CD4-positive, CD25-positive, alpha-beta regulatory T cell (primary cell): Measurements from ENCODE around the gene ST3GAL4. TPM values are rescaled to one million over a fixed set of nuclear protein-coding genes. Genes with fewer than 3 reads are reported as not detected.

ENCODE experiments used
- ATAC-seq, 2 donors: fragments of 150-1000 bp; cut with Tn5 transposase; one replicate each; pipeline ENCODE4 v1.10.0; 2021; ENCODE audit warnings: low read depth in 2 of 2, moderate number of reproducible peaks in 2 of 2, moderate library complexity in 1 of 2
- DNase-seq, 3 donors: peaks; one replicate each; pipeline versions ENCODE4 v3.0.0 to v3.0.0-alpha.2; 2012 to 2022; ENCODE audit warnings: mixed read lengths in 1 of 3
- H3K27ac ChIP-seq: one replicate; pipeline ENCODE4 v1.7.0; 2013; ENCODE audit warnings: mild to moderate bottlenecking, low read length; ENCODE audit not compliant: insufficient read depth, poor library complexity, severe bottlenecking
- H3K27me3 ChIP-seq: one replicate; pipeline ENCODE4 v1.7.0; 2013; ENCODE audit warnings: low read length; ENCODE audit not compliant: control insufficient read depth, insufficient read depth
- H3K36me3 ChIP-seq: one replicate; pipeline ENCODE4 v1.7.0; 2013; ENCODE audit warnings: mild to moderate bottlenecking, low read length, moderate library complexity; ENCODE audit not compliant: control insufficient read depth, insufficient read depth
- H3K4me1 ChIP-seq: 2 replicates; pipeline ENCODE4 v1.7.0; 2013; ENCODE audit warnings: mild to moderate bottlenecking, low read length; ENCODE audit not compliant: insufficient read depth, control insufficient read depth, poor library complexity, severe bottlenecking
- H3K4me3 ChIP-seq: one replicate; pipeline ENCODE4 v1.7.0; 2013; ENCODE audit warnings: low read depth, mild to moderate bottlenecking, low read length, moderate library complexity
- H3K9me3 ChIP-seq, 2 experiments: 1 replicate in 1 of 2; 2 replicates in 1 of 2; pipeline ENCODE4 v1.7.0; 2013; ENCODE audit warnings: low read length in 2 of 2, mild to moderate bottlenecking in 1 of 2, moderate library complexity in 1 of 2; ENCODE audit not compliant: control insufficient read depth in 2 of 2
- H3K27ac Mint-ChIP-seq, 3 donors: one replicate each; pipeline ENCODE4 v1.8.0; 2020 to 2022; ENCODE audit warnings: mild to moderate bottlenecking in 3 of 3, mixed read lengths in 3 of 3, moderate library complexity in 2 of 3
- H3K27me3 Mint-ChIP-seq: one replicate; pipeline ENCODE4 v1.8.0; 2022; ENCODE audit warnings: mild to moderate bottlenecking, mixed read lengths
- H3K36me3 Mint-ChIP-seq: one replicate; pipeline ENCODE4 v1.8.0; 2020; ENCODE audit warnings: mixed read lengths
- H3K4me1 Mint-ChIP-seq, 4 donors: one replicate each; pipeline ENCODE4 v1.8.0; 2020 to 2022; ENCODE audit warnings: mixed read lengths in 4 of 4, mild to moderate bottlenecking in 1 of 4
- H3K4me3 Mint-ChIP-seq, 4 donors: one replicate each; pipeline ENCODE4 v1.8.0; 2020 to 2022; ENCODE audit warnings: mild to moderate bottlenecking in 4 of 4, mixed read lengths in 4 of 4, moderate library complexity in 3 of 4
- H3K9me3 Mint-ChIP-seq, 7 donors: one replicate each; pipeline ENCODE4 v1.8.0; 2020 to 2022; ENCODE audit warnings: mixed read lengths in 7 of 7, mild to moderate bottlenecking in 3 of 7, moderate library complexity in 2 of 7
- polyA plus RNA-seq, 4 donors: library from polyadenylated mRNA; unstranded; fragments of 300-500 nt; fragmentation: Illumina TruSeq; gene quantifications; one replicate each; pipeline ENCODE4 v1.2.3, GENCODE V29; 2021
- total RNA-seq: library from RNA; stranded (reverse); gene quantifications from one replicate; pipeline ENCODE4 v1.2.3, GENCODE V29; 2022

ST3GAL4 gene
- total and polyA plus RNA-seq, 5 donors from 2014 or later = 1.4 to 4.7 (median 2.4) TPM

- Mint-ChIP-seq H3K9me3 (no peaks in the 10 kb centered on the region), H3K4me1 (no peaks in the 10 kb centered on the region), H3K4me3 (no peak overlapping the region), H3K27me3 (no peaks in the 10 kb centered on the region), H3K36me3 (no peaks in the 10 kb centered on the region), H3K27ac (no peak overlapping the region)
- H3K4me1 ChIP-seq = no peaks in the 10 kb centered on the region
- DNase-seq = no peak
- no peaks in the 10 kb centered on the region for H3K36me3 ChIP-seq
- no peak for ATAC-seq
- no peak overlapping the region for H3K27ac ChIP-seq
- no peaks in the 10 kb centered on the region for H3K27me3 ChIP-seq
- no peak overlapping the region for H3K4me3 ChIP-seq
- no peaks in the 10 kb centered on the region for H3K9me3 ChIP-seq
Measured at GRCh38 chr11:126432065-126432461, 76.6 kb downstream of the ST3GAL4 start.

DNA sequence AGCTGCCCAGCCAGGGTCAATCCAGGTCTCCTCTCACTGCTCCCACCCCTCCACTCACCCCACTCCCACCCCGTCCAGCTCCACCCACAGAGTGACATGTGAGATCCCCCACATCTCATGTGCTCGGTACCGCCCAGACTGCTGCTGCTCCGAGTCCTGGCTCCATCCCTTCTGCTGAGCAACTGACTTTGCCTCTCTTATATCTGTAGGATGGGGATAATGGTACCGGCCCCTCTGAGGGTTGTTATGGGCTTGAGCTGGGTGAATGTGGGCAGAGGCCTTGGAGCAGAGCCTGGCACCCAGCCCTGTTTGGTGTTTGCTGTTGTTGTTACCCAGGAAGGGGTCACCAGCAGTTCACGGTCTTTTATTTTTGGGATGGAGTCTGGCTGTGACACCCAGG is 77.0 kb downstream of the ST3GAL4 start:
- Histone ChIP-seq H3K4me3 (no peak overlapping the region), H3K4me1 (no peaks in the 10 kb centered on the region), H3K27me3 (no peaks in the 10 kb centered on the region), H3K9me3 (no peaks in the 10 kb centered on the region), H3K27ac (no peak overlapping the region), H3K36me3 (no peaks in the 10 kb centered on the region)
- ATAC-seq = no peak
- Mint-ChIP-seq H3K36me3 (no peaks in the 10 kb centered on the region), H3K27me3 (no peaks in the 10 kb centered on the region), H3K4me1 (no peaks in the 10 kb centered on the region), H3K9me3 (no peaks in the 10 kb centered on the region), H3K27ac (no peak overlapping the region), H3K4me3 (no peak overlapping the region)
- no peak for DNase-seq

DNA sequence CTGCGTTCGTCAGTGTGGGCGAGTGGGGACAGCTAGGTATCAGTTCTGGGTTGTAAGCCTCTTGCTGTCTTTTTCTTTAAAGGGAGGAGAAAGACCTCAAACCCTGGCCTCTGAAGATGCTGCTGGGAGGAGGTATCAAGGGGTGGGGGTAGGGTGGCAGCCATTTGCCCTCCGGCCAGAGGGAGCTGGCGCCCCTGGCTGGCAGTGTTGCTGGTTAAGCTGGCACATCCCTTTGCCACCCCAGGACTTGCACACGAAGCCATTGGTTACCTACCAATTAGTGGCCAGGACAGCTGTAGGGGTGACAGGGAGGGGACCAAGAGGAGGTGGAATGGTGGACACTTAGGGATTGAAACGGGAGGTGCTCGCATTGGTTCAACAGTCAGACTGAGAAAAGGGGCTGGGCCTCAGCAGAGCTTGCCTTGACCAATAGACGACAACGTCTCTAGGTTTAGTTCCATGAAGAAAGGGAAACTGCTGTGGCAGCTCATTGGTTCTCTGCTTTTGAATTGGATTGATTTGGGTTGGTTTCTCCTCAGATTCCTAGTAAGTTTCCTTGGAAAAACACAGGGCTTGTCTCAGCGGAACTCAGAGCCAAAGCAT is 77.9 kb downstream of the ST3GAL4 start:
- DNase-seq (no peak), ATAC-seq (no peak)
- Histone ChIP-seq H3K27ac (no peak overlapping the region), H3K9me3 (no peaks in the 10 kb centered on the region), H3K4me3 (no peak overlapping the region), H3K27me3 (no peaks in the 10 kb centered on the region), H3K36me3 (no peaks in the 10 kb centered on the region), H3K4me1 (no peaks in the 10 kb centered on the region)
- H3K4me1 Mint-ChIP-seq = no peaks in the 10 kb centered on the region
- H3K9me3 Mint-ChIP-seq = no peaks in the 10 kb centered on the region
- H3K36me3 Mint-ChIP-seq = no peaks in the 10 kb centered on the region
- H3K4me3 Mint-ChIP-seq = no peak overlapping the region
- H3K27me3 Mint-ChIP-seq = no peaks in the 10 kb centered on the region
- no peak overlapping the region for H3K27ac Mint-ChIP-seq

DNA sequence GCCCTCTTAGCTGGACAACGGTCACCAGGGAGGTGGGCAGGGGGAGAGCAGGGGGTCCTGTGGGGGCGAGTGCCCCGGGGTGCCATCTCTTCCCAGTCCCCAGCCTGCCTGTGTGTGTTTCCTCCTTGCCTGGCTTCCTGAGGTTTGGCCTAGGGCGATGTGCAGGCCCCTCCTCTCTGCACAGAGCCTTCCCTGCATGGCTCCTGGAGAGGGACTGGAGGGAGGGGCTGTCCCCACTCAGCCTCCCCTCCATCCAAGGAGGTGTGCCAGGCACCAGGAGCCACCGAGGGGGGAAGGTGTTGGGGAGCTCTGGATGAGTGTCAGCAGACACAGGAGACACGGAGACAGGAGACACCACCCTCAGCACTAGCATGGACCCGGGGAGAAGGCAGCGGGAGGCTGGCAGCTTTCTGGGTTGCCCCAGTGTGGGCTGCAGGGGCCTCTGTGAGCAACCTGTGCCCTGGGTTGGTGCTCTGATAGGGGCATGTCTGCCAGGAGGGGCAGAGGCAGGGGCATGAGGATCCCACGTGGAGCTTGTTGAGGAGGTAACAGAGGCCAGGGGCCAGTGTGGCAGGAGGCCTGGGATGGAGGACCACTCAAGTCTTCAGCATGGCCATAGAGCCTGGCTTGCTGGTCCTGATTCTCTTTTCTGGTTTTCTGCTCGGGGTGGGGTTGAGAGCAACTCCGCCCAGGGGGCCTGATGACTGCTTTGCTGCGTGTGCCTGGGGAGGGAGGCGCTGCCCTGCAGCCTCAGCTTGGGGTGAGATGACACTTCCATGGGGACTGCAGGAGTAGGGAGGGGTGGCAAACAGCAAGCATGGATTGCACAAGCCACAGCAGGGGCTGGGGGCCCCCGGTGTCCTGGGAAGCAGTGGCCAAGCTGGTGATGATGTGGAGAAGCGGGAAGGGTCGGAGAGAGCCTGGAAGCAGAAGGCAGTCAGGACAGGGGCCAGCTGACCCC is 78.8 kb downstream of the ST3GAL4 start:
- H3K27ac Mint-ChIP-seq = no peak overlapping the region

DNA sequence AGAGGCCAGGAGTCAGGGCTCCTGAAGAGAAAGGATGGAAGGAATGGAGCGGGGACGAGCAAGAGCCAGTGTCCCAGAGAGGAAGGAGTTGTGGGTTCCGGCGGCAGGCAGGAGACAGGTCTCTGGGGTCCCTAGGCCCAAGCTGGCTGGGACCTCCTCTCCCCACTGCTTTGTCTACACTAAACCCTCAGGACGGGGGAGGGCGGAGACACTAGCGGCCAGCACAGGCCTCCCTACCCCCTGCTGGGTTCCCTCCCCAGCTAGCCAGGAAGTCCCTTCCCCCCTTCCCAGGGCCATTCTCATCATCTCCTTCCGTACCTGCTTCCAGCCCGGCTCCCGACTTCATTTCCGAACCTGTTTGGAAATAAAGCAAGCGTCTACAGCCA is 79.5 kb downstream of the ST3GAL4 start:
- no peaks in the 10 kb centered on the region for H3K4me1 ChIP-seq
- Mint-ChIP-seq H3K9me3 (no peaks in the 10 kb centered on the region), H3K4me1 (no peaks in the 10 kb centered on the region), H3K36me3 (no peaks in the 10 kb centered on the region), H3K4me3 (no peak overlapping the region), H3K27me3 (no peaks in the 10 kb centered on the region), H3K27ac (no peak overlapping the region)
- H3K4me3 ChIP-seq = no peak overlapping the region
- DNase-seq (no peak), ATAC-seq (no peak)
- no peaks in the 10 kb centered on the region for H3K36me3 ChIP-seq
- H3K27me3 ChIP-seq = no peaks in the 10 kb centered on the region
- no peak overlapping the region for H3K27ac ChIP-seq
- H3K9me3 ChIP-seq = no peaks in the 10 kb centered on the region

More for the DNA sequence above, 78.8 kb downstream of the ST3GAL4 start:
- H3K4me3 ChIP-seq = no peak overlapping the region
- no peaks in the 10 kb centered on the region for H3K36me3 ChIP-seq
- H3K27me3 ChIP-seq = no peaks in the 10 kb centered on the region
- H3K27ac ChIP-seq = no peak overlapping the region
- no peak overlapping the region for H3K4me3 Mint-ChIP-seq
- no peaks in the 10 kb centered on the region for H3K27me3 Mint-ChIP-seq
- H3K36me3 Mint-ChIP-seq = no peaks in the 10 kb centered on the region
- H3K9me3 ChIP-seq = no peaks in the 10 kb centered on the region
- no peaks in the 10 kb centered on the region for H3K4me1 Mint-ChIP-seq
- H3K9me3 Mint-ChIP-seq = no peaks in the 10 kb centered on the region
- DNase-seq (no peak), ATAC-seq (no peak)
- no peaks in the 10 kb centered on the region for H3K4me1 ChIP-seq

DNA sequence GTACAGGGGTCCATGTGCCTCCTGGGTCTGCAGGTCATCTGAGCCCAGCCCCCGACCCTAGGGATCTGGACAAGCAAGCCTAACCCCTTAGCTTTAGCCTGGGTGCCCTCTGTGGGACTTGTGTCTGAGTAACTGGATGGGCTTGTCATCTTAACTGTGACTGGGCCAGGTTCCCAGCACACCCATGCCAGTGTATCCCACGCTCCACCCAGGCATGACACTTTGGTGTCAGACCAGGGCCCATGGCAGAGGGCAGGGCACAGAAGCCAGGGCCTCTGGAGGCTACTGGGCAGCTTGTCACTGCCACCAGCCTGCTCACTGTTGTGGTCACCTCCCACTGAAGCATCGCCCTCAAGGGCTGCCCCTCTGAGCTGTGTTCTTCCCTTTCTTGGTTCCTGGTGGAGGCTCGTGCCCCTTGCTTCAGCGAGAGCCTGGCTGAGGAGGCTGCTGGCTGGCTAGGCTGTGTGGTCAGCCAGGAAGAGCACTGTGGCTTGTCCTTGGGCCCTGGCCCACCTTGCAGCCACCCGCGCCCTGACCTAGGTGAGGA is 80.8 kb downstream of the ST3GAL4 start:
- Mint-ChIP-seq H3K27ac (no peak overlapping the region), H3K36me3 (no peaks in the 10 kb centered on the region), H3K4me3 (no peak overlapping the region), H3K4me1 (peaks cover 0 to 7% (median 6%) of the 10 kb centered on the region in 4 donors), H3K27me3 (peaks cover 4% of the 10 kb centered on the region), H3K9me3 (no peaks in the 10 kb centered on the region)
- peaks cover 6% of the 10 kb centered on the region for H3K4me1 ChIP-seq
- no peaks in the 10 kb centered on the region for H3K27me3 ChIP-seq
- no peak for ATAC-seq
- DNase-seq = no peak
- no peaks in the 10 kb centered on the region for H3K36me3 ChIP-seq
- H3K4me3 ChIP-seq = no peak overlapping the region
- no peak overlapping the region for H3K27ac ChIP-seq
- no peaks in the 10 kb centered on the region for H3K9me3 ChIP-seq

DNA sequence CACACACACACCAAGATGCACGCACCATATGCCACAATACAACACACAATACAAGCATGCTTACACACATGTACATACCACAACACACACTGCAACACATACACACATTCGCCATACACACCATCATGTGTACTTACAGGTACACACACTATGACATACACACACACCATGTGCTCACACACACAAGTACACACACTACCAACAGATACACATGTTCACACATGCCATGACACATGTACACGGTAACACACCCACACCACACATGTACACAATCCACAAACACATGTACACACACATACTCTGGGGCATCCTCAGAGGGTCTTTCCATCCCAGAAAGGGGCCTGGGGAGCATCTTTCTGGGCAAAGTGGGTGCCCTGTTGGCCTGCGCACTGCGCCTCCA is 82.2 kb downstream of the ST3GAL4 start:
- Mint-ChIP-seq H3K4me3 (no peak overlapping the region), H3K4me1 (peaks cover 0 to 7% (median 6%) of the 10 kb centered on the region in 4 donors), H3K27ac (no peak overlapping the region), H3K9me3 (no peaks in the 10 kb centered on the region), H3K36me3 (no peaks in the 10 kb centered on the region), H3K27me3 (peaks cover 4% of the 10 kb centered on the region)
- H3K27me3 ChIP-seq = no peaks in the 10 kb centered on the region
- no peak for DNase-seq
- H3K4me3 ChIP-seq = no peak overlapping the region
- no peak overlapping the region for H3K27ac ChIP-seq
- ATAC-seq = no peak
- H3K4me1 ChIP-seq = peaks cover 6% of the 10 kb centered on the region
- no peaks in the 10 kb centered on the region for H3K36me3 ChIP-seq
- no peaks in the 10 kb centered on the region for H3K9me3 ChIP-seq
